Ishikawa (cell line): Measurements from ENCODE around the gene CCDC32.

Experiments
- CEBPB ChIP-seq: IDR thresholded peaks from 2 replicates; pipeline ENCODE4 v1.6.1; 2012
- CREB1 ChIP-seq: IDR thresholded peaks from 2 replicates; pipeline ENCODE4 v1.6.1; 2012; ENCODE audit warnings: low read depth
- EGR1 ChIP-seq: IDR thresholded peaks from 2 replicates; pipeline ENCODE4 v1.6.1; 2012
- EP300 ChIP-seq: IDR thresholded peaks from 2 replicates; pipeline ENCODE4 v1.6.1; 2012; ENCODE audit warnings: borderline replicate concordance
- FOXM1 ChIP-seq: IDR thresholded peaks from 2 replicates; pipeline ENCODE4 v1.6.1; 2012; ENCODE audit warnings: low read depth, borderline replicate concordance
- RAD21 ChIP-seq: IDR thresholded peaks from 2 replicates; pipeline ENCODE4 v1.6.1; 2012; ENCODE audit warnings: low read depth
- TAF1 ChIP-seq: IDR thresholded peaks from 2 replicates; pipeline ENCODE4 v1.6.1; 2012; ENCODE audit warnings: low read depth, mild to moderate bottlenecking
- TCF12 ChIP-seq: IDR thresholded peaks from 2 replicates; pipeline ENCODE4 v1.6.1; 2012; ENCODE audit warnings: low read depth
- TEAD4 ChIP-seq: IDR thresholded peaks from 2 replicates; pipeline ENCODE4 v1.6.1; 2012
- YY1 ChIP-seq: IDR thresholded peaks from 2 replicates; pipeline ENCODE4 v1.6.1; 2012; ENCODE audit warnings: low read depth
- ZBTB7A ChIP-seq: IDR thresholded peaks from 2 replicates; pipeline ENCODE4 v1.6.1; 2012; ENCODE audit warnings: low read depth
- TF ChIP-seq, protein P1 (sequence below): IDR thresholded peaks from 2 replicates; pipeline ENCODE4 v1.6.1; 2012
- TF ChIP-seq, protein P2 (sequence below): IDR thresholded peaks from 2 replicates; pipeline ENCODE4 v1.6.1; 2012
- TF ChIP-seq, protein P3 (sequence below): IDR thresholded peaks from 2 replicates; pipeline ENCODE4 v1.6.1; 2012; ENCODE audit warnings: low read depth, mild to moderate bottlenecking

DNA sequence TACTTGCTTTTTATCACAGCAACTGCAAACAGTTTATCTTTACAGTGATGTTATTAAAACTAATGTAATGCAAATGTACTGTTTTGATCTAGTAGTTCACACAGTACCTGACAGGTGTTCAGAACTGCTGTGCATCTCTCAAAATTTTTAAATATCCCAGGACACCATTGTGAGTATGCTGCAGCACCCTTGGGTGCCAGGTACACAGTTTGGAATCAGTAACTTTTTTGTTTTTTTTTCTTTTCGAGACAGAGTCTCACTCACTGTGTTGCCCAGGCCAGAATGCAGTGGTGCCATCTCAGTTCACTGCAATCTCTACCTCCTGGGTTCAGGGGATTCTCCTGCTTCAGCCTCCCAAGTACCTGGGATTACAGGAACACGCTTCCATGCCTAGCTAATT, 32.2 kb upstream of the CCDC32 start:
- TF ChIP-seq FOXM1 (no peak), EP300 (no peak), YY1 (no peak), TCF12 (no peak), RAD21 (no peak), TAF1 (no peak), ZBTB7A (no peak), CREB1 (no peak), TEAD4 (no peak), EGR1 (no peak), CEBPB (no peak)
- TF ChIP-seq, protein P1, sequence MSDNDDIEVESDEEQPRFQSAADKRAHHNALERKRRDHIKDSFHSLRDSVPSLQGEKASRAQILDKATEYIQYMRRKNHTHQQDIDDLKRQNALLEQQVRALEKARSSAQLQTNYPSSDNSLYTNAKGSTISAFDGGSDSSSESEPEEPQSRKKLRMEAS: no peak
- TF ChIP-seq, protein P2, sequence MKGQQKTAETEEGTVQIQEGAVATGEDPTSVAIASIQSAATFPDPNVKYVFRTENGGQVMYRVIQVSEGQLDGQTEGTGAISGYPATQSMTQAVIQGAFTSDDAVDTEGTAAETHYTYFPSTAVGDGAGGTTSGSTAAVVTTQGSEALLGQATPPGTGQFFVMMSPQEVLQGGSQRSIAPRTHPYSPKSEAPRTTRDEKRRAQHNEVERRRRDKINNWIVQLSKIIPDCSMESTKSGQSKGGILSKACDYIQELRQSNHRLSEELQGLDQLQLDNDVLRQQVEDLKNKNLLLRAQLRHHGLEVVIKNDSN: no peak
- TF ChIP-seq, protein P3, sequence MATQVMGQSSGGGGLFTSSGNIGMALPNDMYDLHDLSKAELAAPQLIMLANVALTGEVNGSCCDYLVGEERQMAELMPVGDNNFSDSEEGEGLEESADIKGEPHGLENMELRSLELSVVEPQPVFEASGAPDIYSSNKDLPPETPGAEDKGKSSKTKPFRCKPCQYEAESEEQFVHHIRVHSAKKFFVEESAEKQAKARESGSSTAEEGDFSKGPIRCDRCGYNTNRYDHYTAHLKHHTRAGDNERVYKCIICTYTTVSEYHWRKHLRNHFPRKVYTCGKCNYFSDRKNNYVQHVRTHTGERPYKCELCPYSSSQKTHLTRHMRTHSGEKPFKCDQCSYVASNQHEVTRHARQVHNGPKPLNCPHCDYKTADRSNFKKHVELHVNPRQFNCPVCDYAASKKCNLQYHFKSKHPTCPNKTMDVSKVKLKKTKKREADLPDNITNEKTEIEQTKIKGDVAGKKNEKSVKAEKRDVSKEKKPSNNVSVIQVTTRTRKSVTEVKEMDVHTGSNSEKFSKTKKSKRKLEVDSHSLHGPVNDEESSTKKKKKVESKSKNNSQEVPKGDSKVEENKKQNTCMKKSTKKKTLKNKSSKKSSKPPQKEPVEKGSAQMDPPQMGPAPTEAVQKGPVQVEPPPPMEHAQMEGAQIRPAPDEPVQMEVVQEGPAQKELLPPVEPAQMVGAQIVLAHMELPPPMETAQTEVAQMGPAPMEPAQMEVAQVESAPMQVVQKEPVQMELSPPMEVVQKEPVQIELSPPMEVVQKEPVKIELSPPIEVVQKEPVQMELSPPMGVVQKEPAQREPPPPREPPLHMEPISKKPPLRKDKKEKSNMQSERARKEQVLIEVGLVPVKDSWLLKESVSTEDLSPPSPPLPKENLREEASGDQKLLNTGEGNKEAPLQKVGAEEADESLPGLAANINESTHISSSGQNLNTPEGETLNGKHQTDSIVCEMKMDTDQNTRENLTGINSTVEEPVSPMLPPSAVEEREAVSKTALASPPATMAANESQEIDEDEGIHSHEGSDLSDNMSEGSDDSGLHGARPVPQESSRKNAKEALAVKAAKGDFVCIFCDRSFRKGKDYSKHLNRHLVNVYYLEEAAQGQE: no peak
